Anterior cingulate cortex (tissue), 58 donors: ENCODE data around the gene SAYSD1.
"Not testable (repeated sequence)": the region's sequence is repeated elsewhere in the genome, so short reads cannot be mapped to it uniquely, and the experiment has no call there.

Experiments used
- DNase-seq, 58 donors: peaks; one replicate each; lab custom pipeline; 2025; lab: John Stamatoyannopoulos, UW

Gene SAYSD1, protein sequence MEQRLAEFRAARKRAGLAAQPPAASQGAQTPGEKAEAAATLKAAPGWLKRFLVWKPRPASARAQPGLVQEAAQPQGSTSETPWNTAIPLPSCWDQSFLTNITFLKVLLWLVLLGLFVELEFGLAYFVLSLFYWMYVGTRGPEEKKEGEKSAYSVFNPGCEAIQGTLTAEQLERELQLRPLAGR

DNA sequence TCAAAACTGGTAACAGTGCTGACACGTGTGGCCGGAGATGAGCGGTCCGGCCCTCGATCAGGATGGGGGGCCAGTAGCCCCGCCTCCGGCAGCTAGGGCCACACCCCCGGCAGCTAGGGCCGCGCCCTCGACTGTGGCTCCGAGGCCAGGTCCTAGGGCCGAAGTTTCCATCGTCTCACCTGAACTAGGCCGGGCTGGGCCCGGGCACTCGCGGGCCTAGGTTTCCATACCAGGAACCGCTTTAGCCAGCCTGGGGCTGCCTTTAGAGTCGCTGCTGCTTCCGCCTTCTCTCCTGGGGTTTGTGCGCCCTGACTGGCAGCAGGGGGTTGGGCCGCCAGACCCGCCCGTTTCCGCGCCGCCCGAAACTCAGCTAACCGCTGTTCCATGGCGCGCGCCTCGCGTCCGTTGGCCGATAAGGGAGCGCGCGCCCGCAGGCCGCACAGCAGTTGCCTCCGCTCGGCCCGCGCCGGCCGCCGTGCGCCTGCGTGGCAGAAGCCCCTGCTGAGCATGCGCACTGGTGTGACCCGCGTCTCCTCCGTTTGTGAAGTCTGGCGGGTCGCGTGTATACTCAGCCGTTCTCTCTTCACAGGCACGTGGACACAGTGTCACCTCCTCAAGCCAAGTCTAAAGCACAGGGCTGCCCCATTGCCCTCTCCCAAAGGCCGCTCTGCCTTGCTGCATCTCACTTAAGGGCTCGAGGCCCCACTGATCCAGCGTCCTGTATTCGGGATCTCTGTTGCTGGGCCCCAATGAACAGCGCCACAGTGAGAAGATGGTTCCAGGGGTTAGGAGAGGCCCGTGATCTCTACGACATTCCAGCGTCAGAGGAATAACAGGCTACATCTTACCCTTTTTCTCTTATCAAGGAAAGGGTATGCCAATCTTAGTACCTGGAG is at the start of gene SAYSD1:
SAYSD1 (minus strand) TSS at position 483 of the 896 bp plus-strand sequence; CDS start at position 386, 97 bp downstream.
- DNase-seq: peak; percentile 7 to 92 (median 82)

DNA sequence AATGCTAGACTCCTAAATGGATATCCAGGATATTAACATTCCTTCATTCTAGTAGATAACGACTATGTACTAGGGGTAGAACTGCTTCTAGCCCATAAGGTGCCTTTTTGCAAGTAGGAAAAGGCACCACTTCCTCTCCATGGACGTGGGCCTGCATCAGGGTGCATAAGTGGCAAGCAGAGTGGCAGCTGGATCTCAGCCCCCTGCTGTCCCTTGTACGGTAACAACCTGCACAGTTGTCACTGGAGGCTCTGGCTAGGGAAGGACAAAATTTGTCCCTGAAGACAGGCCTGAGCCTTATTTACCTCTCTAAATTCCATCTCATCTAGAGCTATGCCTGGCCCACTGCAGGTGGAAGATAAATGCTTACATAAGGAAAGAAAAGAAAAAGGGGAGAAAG is 42.5 kb upstream of the SAYSD1 start:
- no peak for DNase-seq

DNA sequence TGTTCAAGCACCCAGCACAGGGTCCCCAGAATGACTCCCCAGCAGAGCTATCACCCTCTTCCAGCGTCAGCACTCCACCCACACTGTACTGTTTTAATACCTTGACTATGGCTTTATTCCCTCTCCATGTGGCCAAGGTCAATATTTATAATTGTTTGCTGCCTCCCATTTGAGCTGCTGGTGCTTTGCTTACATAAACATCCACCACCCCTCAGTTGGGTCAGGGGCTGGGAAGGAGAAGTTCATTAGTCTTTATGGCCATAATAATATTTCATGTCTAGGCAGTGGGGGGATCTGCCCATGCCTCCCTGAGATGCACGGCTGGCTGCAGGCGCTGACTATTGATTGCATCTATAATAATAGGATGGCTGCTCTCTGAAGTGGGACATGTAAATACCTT is 41.8 kb upstream of the SAYSD1 start:
- no peak for DNase-seq

DNA sequence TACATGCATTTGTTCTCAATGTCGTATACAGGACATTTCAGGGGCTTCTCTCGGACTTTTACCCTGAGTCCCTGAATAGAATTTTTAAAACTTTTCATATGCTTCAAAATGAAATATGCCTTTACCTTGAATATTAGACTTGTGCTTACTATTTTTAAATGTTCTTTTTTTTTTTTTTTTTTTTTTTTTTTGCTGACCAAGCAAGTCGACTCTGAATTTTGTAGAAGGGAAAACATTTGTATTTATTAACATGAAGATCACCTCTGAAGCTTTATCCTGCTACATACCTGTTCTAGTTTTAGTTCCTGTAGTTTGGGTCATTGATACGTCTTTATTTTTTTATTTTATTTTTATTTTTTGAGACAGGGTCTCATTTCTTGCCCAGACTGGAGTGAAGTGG is 39.7 kb upstream of the SAYSD1 start:
- no peak for DNase-seq

DNA sequence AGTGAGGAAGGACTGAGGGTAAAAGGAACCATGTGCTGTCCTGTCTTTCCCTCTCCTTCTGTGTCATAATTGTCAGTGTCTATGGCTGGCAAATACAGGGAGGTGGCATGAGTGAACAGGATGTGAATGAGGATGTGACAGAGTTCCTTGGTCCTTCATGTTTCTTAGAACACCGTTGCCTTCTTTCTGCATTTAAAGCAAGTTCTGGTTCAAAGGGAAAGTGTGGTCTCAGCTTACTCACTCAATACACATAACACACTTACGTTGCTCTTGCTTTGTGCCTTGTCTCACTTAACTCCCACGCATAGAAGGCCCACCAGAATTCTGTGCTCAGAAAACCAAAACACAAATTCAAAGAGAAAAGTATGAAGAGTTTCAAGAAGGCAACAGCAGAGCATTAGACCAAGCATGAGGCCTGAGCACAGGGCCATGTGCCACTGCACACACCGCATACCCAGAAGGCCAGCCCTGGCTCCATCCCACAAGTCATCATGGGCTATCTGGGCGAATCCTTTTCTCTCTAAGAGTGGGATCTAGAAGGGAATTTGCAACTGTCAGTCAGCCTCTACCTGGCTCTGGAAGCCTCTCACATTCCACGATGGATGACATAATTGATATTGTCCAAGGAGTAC is 38.9 kb upstream of the SAYSD1 start:
- DNase-seq: no peak

DNA sequence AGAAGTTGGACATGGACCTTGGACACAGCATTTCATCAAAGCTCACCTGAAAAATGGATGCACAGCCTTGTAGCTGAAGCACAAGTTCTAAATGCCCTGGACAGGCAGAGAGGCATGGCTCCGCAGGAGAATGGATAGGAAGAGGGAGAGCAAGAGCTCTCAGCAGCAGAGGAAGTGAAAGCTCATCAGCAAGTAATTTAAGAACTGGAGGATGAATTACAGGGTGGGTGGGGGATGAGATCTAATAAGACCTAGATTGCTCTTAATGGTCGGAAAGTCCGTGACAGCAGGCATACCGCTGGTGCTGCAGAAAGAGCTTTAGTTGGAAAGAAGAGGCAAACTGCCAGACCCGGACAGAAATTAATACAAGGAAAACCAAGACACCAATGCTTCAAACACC is 37.3 kb upstream of the SAYSD1 start:
- no peak for DNase-seq

DNA sequence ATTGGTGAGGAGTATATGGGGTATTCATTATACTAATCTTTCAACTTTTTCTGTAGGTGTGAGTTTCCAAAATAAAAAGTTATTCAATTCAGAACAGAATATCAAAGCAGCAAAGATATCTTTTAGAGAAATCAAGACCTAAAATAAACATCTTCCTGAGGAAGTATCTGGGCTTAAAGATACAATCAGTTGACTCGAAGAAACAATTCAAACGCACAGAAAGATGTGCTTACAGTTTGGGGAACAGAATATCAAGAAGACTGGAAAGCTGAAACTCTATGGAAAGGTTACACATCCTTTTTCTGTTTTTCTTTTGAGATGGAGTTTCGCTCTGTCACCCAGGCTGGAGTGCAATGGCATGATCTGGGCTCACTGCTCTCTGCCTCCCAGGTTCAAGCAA is 36.2 kb upstream of the SAYSD1 start:
- DNase-seq: no peak

DNA sequence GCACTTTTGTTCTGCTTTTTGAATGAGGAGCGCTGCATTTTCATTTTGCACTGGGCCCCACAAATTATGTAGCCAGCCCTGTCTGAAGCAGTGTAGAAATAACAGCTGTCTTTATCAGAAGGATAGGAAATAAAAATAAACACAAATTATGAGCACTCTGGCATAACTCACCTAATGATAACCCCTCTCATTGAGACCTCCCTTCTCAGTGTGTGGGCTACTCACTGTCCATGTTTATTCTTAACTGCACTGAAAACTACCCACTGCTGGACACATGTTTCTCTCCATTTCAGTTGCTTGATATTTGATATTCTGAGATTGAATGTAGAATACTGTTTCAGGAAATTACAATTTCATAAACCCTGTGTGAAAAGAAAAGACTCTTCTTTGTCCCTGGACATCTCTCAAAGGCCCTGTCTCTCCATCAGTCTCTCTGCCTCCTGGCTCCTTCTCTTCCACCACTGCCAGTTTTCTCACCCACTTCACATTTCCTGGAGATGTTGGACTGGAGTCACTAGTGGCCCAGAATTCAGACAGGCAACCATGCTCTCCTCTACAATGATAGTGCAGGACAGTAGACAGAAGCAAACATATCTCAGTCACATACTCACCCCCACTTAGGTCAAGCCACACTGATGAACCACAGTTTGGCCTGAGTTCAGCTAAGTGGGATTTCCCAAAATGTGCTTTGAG is 29.6 kb upstream of the SAYSD1 start:
- no peak for DNase-seq

DNA sequence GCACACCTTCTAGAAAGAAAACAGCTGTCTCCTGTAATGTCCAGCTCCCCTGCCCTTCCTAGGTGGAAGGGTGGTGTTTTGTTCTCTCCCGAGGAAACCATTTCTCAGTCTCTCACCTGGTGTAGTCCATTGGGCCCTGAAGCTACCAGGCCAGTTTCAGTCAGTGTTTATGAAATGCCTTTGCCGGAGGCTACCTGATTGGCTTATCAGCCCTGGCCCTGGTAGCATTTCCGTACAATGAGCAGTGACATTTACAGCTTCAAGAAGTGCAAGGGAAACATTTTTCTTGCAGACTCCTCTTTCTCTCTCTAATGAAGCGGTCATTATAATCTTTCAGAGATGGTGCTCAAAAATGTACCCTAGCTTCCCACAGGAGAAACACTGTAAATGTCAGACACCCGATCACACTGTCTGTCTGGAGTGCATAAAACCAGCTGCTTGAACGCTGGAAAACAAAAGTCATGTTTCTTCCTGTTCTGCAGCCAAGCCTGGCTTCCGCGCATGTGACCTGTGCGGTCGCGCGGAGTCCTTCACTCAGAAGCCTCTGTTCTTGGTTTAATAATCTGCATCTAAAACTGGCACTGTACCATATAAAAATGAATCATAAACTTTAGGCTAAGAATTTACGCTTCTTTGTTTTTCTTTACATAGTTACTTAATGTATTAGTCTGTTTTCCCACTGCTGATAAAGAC is 28.4 kb upstream of the SAYSD1 start:
- DNase-seq: no peak

DNA sequence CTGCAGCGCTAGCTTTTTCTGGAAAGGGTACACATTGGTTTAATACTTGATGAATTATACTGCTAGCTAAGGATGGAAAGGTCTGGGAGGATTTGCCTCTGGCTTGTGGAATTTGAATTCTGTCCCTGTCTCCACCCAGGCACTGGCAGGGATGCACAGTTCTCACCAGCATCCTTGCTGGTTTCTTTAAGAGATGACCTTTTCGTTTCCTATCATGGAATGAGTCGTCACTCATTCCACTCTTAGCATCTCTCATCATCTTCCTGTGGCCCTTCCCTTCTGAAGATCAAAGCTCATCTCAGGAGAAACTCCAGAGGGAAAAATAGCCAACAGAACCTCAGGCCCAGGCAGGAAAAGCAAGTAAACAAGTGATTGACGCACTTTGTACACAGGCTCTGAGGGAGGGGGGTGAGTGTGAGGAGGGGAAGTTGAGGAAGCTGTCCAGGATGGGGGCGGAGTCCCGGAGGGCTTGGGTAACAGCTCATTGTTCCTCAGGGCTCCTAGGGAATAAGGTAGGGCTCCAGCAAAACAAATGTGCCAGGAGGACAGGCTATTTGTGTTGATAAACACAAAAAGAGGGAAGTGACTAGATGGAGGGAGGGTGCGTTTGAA is 25.7 kb upstream of the SAYSD1 start:
- no peak for DNase-seq

DNA sequence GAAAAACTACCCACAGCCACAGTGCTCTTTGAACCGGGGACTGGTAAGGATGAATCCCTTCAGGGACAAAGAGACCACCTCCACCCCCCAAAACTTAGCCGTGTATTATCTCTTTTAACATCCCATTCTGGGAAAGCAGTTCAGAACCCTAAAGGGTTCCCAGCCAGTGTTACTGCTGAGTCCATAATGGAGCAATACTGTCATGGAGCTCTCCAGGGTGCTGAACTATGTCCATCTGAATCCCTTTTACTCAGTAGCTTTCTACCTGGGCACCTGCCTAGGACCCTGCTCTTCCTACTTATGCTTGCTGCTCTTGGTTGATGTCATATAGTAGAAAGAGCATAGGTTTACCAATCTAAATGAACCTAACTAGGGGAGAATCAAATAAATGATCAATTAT is 22.3 kb upstream of the SAYSD1 start:
- no peak for DNase-seq

DNA sequence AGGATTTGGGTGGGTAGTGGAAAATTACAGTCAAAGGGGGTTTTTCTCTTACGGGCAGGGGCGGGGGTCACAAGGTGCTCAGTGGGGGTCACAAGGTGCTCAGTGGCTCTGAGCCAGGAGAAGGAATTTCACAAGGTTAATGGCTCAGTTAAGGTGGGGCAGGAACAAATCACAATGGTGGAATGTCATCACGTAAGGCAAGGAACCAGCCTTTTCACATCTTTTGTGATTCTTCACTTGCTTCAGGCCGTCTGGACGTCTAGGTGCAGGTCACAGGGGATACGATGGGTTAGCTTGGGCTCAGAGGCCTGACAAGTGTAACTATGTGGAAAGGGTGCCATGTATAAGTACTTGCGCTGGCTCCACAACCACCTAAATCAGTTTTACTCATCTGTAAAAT is 21.2 kb upstream of the SAYSD1 start:
- DNase-seq: not testable (repeated sequence)

DNA sequence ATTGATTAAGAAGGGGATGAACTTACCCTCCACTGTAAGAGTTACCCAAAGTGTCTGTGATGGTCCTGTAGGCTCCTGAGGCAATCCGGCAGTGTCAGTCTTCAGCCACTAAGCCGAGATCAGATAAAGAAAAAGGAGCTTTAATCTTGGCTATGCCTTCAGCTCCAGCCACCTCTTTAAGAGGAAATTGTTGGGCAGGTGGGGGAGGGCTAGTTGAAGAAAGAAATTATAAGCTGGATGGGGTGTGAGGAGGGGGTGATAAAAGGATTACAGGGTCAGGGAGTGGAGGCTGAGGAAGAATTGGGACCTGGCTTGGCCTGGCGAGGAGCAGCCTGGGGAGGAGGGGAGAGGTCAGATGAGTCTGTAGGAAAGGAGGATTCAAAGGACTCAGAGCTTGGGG is 19.8 kb upstream of the SAYSD1 start:
- DNase-seq: not testable (repeated sequence)

DNA sequence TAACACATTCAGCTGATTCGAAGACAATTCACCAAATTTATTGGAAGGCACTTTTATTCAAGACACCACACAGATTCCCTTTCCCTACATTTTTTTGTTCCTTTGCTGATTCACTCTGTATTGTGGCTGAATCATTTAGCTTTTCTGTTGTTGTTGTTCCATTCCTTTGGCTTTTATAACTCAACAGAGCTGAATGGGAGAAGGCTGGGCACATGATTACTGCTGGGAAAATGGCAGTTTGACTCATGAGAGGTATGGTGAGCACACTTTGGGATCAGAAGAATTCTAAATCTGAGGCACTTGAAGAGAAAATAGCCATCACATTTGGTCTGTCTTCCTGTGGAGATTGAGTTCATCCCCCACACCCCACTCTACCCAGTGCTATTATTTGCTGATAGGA is 15.7 kb upstream of the SAYSD1 start:
- no peak for DNase-seq

DNA sequence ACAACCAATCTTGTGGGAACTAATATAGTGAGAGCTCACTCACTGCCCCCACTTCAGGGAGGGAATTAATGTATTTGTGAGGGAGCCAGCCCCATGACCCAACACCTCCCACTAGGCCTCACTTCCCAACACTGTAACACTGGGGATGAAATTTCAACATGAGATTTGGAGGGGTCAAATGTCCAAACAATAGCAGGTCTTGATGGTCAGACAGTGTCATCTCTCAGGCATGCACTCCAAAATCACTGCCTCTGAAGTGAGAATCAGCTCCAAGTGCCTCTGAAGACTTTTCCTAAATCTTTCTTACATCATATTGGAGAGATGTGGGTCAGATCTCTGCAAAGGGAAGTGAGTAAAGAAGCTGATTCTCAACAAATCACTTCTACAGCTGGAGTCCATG is 13.8 kb upstream of the SAYSD1 start:
- no peak for DNase-seq

DNA sequence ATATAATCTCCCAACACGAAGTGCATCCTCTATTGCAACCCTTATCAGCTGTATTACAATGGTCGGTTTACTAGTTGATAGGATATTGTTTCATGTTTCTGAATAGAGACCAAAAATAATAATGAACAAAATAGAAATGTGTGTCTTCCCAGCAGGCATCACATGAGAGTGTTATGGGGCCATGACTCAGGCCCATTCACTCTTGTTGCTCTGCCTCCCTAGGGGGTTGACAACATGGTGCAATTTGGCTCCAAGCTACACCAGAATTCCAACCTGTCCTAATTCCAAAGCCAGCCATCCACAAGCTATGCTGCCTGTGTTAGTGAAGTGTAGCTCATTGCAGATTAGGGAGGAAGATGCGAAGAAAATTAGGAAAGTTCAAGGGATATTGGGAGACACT is 13.1 kb upstream of the SAYSD1 start:
- no peak for DNase-seq

DNA sequence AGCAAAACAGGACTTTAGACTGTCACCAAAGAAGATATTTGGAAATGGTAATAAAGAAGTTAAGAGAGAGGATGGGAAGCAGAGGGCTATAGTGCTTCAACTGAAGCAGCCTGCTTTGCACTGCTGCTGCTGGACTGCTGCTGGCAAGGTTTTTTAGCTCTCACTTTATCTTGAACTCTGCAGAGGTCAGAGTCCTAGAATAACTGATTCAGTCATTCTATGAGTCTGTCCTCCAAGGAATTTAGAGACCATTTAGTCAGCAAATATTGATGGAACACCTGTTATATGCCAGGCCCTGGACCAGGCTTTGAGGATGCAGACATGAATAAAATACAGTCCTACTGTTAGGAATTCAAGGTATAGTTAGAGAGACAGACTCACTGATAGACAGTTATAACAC is 9.1 kb upstream of the SAYSD1 start:
- no peak for DNase-seq

DNA sequence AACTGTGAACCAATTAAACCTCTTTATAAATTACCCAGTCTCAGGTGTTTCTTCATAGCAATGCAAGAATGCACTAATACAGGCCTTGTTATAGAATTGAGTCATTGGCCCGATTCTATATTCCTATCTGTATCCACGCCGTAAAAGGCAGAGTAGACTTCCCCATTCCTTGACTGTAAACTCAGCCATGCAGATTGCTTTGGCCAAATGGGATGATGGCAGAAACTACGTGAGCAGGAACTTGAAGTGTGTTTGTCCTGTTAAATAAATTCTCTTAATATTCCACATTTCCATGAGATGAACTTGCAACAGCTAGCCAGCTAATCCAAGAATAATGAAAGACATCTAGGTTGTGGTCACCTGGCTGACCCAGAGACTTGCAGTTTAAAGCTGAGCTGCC is 3.9 kb upstream of the SAYSD1 start:
- no peak for DNase-seq

DNA sequence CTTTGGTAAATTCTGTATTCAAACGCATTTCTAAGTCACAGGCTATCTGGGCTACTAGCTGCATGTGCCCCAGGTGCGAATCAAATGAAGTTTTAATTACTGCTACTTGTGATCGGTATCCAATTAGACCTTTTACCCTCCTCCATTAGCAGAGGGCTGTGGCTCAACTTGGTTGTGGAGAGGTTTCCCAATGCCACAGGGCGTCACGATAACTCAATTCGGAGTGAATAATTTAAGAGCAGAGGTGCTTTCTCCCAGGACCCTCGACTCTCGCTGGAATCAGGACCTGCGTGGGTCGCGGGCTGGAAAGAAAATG is 640 bp downstream of the SAYSD1 start:
- peak in 3 of 58 donors; percentile 30 to 52 (median 35) for DNase-seq

DNA sequence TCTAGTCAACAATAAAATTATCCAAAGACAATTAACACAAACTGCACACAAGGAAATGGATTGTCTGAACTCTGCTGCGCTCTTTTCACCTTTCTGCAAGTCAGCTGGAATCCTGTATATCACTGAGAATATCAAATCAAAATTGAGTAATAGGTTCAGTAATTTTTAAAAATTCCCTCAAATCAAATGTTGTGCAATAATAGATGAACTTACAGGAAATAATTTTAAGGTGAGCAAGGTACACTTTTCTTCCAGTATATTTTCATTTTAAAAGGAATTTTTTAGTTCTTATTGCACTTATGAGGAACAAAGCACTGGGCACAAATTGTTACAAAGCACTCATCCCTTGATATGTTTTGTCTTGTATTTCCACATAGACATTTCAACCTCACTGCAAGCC is 1.2 kb downstream of the SAYSD1 start:
- no peak for DNase-seq
